GM23338 (cell line): ENCODE measurements around the gene LAPTM4A. TPM values are rescaled to one million over a fixed set of nuclear protein-coding genes. Genes with fewer than 3 reads are reported as not detected.

ENCODE experiments used
- ATAC-seq: fragments of 200-7000 bp; cut with Tn5 transposase; 3 replicates; pipeline ENCODE4 v1.9.1; 2020
- DNase-seq: peaks from one replicate; pipeline ENCODE4 v3.0.0-alpha.2; 2015; ENCODE audit warnings: low spot score
- H2AFZ ChIP-seq: fragments of 200-600 bp; sonication (generic); 2 replicates; pipeline ENCODE4 v1.8.0; 2016; ENCODE audit warnings: antibody characterized with exemption, mild to moderate bottlenecking, moderate library complexity
- H3F3A ChIP-seq: fragments of 200-600 bp; sonication (generic); replicated peaks from 2 replicates; pipeline ENCODE4 v1.8.0; 2017; ENCODE audit warnings: antibody characterized with exemption, mixed run types, low read depth
- H3K27ac ChIP-seq: fragments of 200-600 bp; sonication (generic); 2 replicates; pipeline ENCODE4 v1.6.1; 2016; ENCODE audit warnings: low read depth
- H3K27me3 ChIP-seq: fragments of 200-600 bp; sonication (generic); 2 replicates; pipeline ENCODE4 v1.8.0; 2016; ENCODE audit warnings: mild to moderate bottlenecking, mixed run types, moderate library complexity; ENCODE audit not compliant: insufficient read depth
- H3K36me3 ChIP-seq: fragments of 200-600 bp; sonication (generic); 2 replicates; pipeline ENCODE4 v1.8.0; 2016; ENCODE audit warnings: mild to moderate bottlenecking; ENCODE audit not compliant: insufficient read depth
- H3K4me1 ChIP-seq: fragments of 200-600 bp; sonication (generic); 2 replicates; pipeline ENCODE4 v1.8.0; 2016; ENCODE audit warnings: mild to moderate bottlenecking, moderate library complexity; ENCODE audit not compliant: insufficient read depth
- H3K4me2 ChIP-seq: fragments of 200-600 bp; sonication (generic); 2 replicates; pipeline ENCODE4 v1.7.1; 2017; ENCODE audit warnings: mixed run types
- H3K4me3 ChIP-seq: fragments of 200-600 bp; sonication (generic); 2 replicates; pipeline ENCODE4 v1.6.1; 2016; ENCODE audit warnings: mixed run types
- H3K79me2 ChIP-seq: fragments of 200-600 bp; sonication (generic); replicated peaks from 2 replicates; pipeline ENCODE4 v1.8.0; 2017; ENCODE audit warnings: mild to moderate bottlenecking; ENCODE audit not compliant: insufficient read depth
- H3K9me2 ChIP-seq: fragments of 200-600 bp; sonication (generic); 2 replicates; pipeline ENCODE4 v1.8.0; 2017; ENCODE audit not compliant: insufficient read depth
- H4K20me1 ChIP-seq: fragments of 200-600 bp; sonication (generic); replicated peaks from 2 replicates; pipeline ENCODE4 v1.8.0; 2017; ENCODE audit warnings: mild to moderate bottlenecking; ENCODE audit not compliant: insufficient read depth
- H3K27ac Mint-ChIP-seq: 2 replicates; pipeline ENCODE4 v1.8.0; 2020; ENCODE audit warnings: inconsistent platforms, mild to moderate bottlenecking, moderate library complexity, mixed read lengths
- H3K27me3 Mint-ChIP-seq: 3 replicates; pipeline ENCODE4 v1.8.0; 2022; ENCODE audit warnings: low read depth, mild to moderate bottlenecking, moderate library complexity, mixed read lengths, inconsistent platforms; ENCODE audit not compliant: insufficient read depth, poor library complexity
- H3K36me3 Mint-ChIP-seq: 3 replicates; pipeline ENCODE4 v1.8.0; 2021; ENCODE audit warnings: low read depth, mild to moderate bottlenecking, inconsistent platforms, moderate library complexity, mixed read lengths
- H3K4me1 Mint-ChIP-seq: 3 replicates; pipeline ENCODE4 v1.8.0; 2020; ENCODE audit warnings: mild to moderate bottlenecking, inconsistent platforms, mixed read lengths
- H3K4me3 Mint-ChIP-seq: 3 replicates; pipeline ENCODE4 v1.8.0; 2021; ENCODE audit warnings: moderate library complexity, mild to moderate bottlenecking, inconsistent platforms, mixed read lengths
- H3K9me3 Mint-ChIP-seq: 3 replicates; pipeline ENCODE4 v1.8.0; 2020; ENCODE audit warnings: moderate library complexity, mild to moderate bottlenecking, inconsistent platforms, mixed read lengths
- CREB1 ChIP-seq: fragments of 250-450 bp; sonication (Bioruptor Pico); IDR thresholded peaks from 2 replicates; pipeline ENCODE4 v1.5.0; 2020; ENCODE audit warnings: low read depth, mild to moderate bottlenecking, moderate library complexity
- EZH2 ChIP-seq: fragments of 200-600 bp; sonication (generic); IDR thresholded peaks from one replicate; pipeline ENCODE4 v1.8.0; 2017; ENCODE audit warnings: antibody characterized with exemption, mild to moderate bottlenecking, low read depth; ENCODE audit not compliant: unreplicated experiment
- EZH2phosphoT487 ChIP-seq: fragments of 200-600 bp; sonication (generic); IDR thresholded peaks from one replicate; pipeline ENCODE4 v1.8.1; 2018; ENCODE audit warnings: antibody characterized with exemption; ENCODE audit not compliant: unreplicated experiment
- JUNB ChIP-seq: IDR thresholded peaks from one replicate; pipeline ENCODE4 v1.6.1; 2016; ENCODE audit warnings: antibody characterized with exemption; ENCODE audit not compliant: unreplicated experiment
- NANOG ChIP-seq: IDR thresholded peaks from 2 replicates; pipeline ENCODE4 v1.6.1; 2016; ENCODE audit warnings: antibody characterized with exemption, borderline replicate concordance
- POLR2AphosphoS5 ChIP-seq: IDR thresholded peaks from 2 replicates; pipeline ENCODE4 v1.6.1; 2016; ENCODE audit warnings: antibody characterized with exemption, low read depth
- STAT1 ChIP-seq: IDR thresholded peaks from one replicate; pipeline ENCODE4 v1.6.1; 2016; ENCODE audit warnings: antibody characterized with exemption; ENCODE audit not compliant: unreplicated experiment
- ZNF114 ChIP-seq: fragments of 250-450 bp; sonication (Bioruptor Pico); IDR thresholded peaks from 2 replicates; pipeline ENCODE4 v1.5.0; 2020; ENCODE audit warnings: mild to moderate bottlenecking, moderate library complexity
- ZNF331 ChIP-seq: fragments of 250-450 bp; sonication (Bioruptor Pico); IDR thresholded peaks from 2 replicates; pipeline ENCODE4 v1.5.0; 2020; ENCODE audit warnings: low read depth, mild to moderate bottlenecking, moderate library complexity
- polyA plus RNA-seq: library from polyadenylated mRNA; unstranded; fragments of >200 nt; fragmentation: Nextera tagmentation; extraction: Ambion mirVana; gene quantifications from 2 replicates; pipeline ENCODE4 v1.2.1, GENCODE V29; 2016
- total RNA-seq: library from RNA; depleted of rRNA; stranded (reverse); fragments of >200 nt; shearing (Covaris generic); gene quantifications from 2 replicates; pipeline ENCODE4 v1.2.3, GENCODE V29; 2014
- TF ChIP-seq, protein P1 (sequence below): fragments of 250-450 bp; sonication (Bioruptor Pico); IDR thresholded peaks from 2 replicates; pipeline ENCODE4 v1.5.0; 2020; ENCODE audit warnings: mild to moderate bottlenecking, moderate library complexity
- TF ChIP-seq, protein P2 (sequence below): IDR thresholded peaks from one replicate; pipeline ENCODE4 v1.6.1; 2018; ENCODE audit warnings: antibody characterized with exemption; ENCODE audit not compliant: unreplicated experiment
- TF ChIP-seq, protein P3 (sequence below): IDR thresholded peaks from 2 replicates; pipeline ENCODE4 v1.6.1; 2016; ENCODE audit warnings: antibody characterized with exemption
- TF ChIP-seq, protein P4 (sequence below), 2 experiments: fragments of 200-600 bp in 1 of 2; sonication (generic) in 1 of 2; conservative IDR thresholded peaks; 2 replicates each; pipeline versions ENCODE4 v1.5.1 to v1.6.1; 2016 to 2017; ENCODE audit warnings: antibody characterized with exemption in 2 of 2, low read depth in 2 of 2, mild to moderate bottlenecking in 2 of 2, moderate library complexity in 1 of 2

LAPTM4A gene
- total and polyA plus RNA-seq, 2 experiments from 2014 or later: 123 to 214 TPM

DNA sequence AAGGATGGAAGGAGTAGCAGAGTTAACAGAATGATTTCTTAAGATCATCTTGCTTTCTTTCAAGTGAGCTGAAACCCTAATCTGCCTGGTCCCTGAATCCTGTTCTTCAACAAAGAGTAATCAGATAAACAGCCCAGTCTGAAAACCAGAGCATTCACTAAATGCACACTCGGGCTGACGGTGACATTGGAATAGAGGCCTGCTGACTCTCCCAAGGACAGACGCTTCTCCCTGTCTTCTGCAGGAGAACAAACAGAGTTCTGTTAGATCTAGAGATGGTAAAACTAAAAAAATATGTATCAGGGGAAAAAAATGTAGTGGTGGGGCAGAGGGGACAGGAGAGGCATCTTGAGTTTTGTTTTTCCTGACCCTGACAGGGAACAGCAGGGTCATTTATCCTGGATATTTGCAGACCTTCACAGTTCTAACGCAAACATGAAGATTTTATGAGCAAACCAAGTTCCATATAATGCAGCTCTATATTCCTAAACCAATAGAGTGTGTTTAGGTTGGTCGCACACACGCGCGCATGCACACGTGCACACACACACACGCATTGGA is 46.3 kb downstream of the LAPTM4A start:
- no peak overlapping the region for H3K27ac ChIP-seq
- no peaks in the 10 kb centered on the region for H3K79me2 ChIP-seq
- H2AFZ ChIP-seq: no peak overlapping the region
- no peak for DNase-seq
- H3K36me3 ChIP-seq: no peaks in the 10 kb centered on the region
- H3K9me3 Mint-ChIP-seq: no peaks in the 10 kb centered on the region
- no peak overlapping the region for H3K4me2 ChIP-seq
- no peak overlapping the region for H3K27ac Mint-ChIP-seq
- H3K27me3 ChIP-seq: peaks cover 2% of the 10 kb centered on the region; the same call in 1 of the 2 replicates
- ATAC-seq: no peak
- no peaks in the 10 kb centered on the region for H4K20me1 ChIP-seq
- no peaks in the 10 kb centered on the region for H3K4me1 Mint-ChIP-seq
- no peaks in the 10 kb centered on the region for H3K9me2 ChIP-seq
- TF ChIP-seq ZNF331 (CRISPR knock-in tag): no peak
- TF ChIP-seq JUNB: no peak
- TF ChIP-seq ZNF114: no peak
- no peak for TF ChIP-seq EZH2
- no peak for TF ChIP-seq STAT1
- TF ChIP-seq, protein P1, sequence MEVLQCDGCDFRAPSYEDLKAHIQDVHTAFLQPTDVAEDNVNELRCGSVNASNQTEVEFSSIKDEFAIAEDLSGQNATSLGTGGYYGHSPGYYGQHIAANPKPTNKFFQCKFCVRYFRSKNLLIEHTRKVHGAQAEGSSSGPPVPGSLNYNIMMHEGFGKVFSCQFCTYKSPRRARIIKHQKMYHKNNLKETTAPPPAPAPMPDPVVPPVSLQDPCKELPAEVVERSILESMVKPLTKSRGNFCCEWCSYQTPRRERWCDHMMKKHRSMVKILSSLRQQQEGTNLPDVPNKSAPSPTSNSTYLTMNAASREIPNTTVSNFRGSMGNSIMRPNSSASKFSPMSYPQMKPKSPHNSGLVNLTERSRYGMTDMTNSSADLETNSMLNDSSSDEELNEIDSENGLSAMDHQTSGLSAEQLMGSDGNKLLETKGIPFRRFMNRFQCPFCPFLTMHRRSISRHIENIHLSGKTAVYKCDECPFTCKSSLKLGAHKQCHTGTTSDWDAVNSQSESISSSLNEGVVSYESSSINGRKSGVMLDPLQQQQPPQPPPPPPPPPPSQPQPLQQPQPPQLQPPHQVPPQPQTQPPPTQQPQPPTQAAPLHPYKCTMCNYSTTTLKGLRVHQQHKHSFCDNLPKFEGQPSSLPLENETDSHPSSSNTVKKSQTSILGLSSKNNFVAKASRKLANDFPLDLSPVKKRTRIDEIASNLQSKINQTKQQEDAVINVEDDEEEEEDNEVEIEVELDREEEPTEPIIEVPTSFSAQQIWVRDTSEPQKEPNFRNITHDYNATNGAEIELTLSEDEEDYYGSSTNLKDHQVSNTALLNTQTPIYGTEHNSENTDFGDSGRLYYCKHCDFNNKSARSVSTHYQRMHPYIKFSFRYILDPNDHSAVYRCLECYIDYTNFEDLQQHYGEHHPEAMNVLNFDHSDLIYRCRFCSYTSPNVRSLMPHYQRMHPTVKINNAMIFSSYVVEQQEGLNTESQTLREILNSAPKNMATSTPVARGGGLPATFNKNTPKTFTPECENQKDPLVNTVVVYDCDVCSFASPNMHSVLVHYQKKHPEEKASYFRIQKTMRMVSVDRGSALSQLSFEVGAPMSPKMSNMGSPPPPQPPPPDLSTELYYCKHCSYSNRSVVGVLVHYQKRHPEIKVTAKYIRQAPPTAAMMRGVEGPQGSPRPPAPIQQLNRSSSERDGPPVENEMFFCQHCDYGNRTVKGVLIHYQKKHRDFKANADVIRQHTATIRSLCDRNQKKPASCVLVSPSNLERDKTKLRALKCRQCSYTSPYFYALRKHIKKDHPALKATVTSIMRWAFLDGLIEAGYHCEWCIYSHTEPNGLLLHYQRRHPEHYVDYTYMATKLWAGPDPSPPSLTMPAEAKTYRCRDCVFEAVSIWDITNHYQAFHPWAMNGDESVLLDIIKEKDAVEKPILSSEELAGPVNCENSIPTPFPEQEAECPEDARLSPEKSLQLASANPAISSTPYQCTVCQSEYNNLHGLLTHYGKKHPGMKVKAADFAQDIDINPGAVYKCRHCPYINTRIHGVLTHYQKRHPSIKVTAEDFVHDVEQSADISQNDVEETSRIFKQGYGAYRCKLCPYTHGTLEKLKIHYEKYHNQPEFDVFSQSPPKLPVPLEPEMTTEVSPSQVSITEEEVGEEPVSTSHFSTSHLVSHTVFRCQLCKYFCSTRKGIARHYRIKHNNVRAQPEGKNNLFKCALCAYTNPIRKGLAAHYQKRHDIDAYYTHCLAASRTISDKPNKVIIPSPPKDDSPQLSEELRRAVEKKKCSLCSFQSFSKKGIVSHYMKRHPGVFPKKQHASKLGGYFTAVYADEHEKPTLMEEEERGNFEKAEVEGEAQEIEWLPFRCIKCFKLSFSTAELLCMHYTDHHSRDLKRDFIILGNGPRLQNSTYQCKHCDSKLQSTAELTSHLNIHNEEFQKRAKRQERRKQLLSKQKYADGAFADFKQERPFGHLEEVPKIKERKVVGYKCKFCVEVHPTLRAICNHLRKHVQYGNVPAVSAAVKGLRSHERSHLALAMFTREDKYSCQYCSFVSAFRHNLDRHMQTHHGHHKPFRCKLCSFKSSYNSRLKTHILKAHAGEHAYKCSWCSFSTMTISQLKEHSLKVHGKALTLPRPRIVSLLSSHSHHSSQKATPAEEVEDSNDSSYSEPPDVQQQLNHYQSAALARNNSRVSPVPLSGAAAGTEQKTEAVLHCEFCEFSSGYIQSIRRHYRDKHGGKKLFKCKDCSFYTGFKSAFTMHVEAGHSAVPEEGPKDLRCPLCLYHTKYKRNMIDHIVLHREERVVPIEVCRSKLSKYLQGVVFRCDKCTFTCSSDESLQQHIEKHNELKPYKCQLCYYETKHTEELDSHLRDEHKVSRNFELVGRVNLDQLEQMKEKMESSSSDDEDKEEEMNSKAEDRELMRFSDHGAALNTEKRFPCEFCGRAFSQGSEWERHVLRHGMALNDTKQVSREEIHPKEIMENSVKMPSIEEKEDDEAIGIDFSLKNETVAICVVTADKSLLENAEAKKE (CRISPR knock-in tag): no peak
- TF ChIP-seq POLR2AphosphoS5: no peak
- no peak for TF ChIP-seq EZH2phosphoT487
- TF ChIP-seq, protein P2, sequence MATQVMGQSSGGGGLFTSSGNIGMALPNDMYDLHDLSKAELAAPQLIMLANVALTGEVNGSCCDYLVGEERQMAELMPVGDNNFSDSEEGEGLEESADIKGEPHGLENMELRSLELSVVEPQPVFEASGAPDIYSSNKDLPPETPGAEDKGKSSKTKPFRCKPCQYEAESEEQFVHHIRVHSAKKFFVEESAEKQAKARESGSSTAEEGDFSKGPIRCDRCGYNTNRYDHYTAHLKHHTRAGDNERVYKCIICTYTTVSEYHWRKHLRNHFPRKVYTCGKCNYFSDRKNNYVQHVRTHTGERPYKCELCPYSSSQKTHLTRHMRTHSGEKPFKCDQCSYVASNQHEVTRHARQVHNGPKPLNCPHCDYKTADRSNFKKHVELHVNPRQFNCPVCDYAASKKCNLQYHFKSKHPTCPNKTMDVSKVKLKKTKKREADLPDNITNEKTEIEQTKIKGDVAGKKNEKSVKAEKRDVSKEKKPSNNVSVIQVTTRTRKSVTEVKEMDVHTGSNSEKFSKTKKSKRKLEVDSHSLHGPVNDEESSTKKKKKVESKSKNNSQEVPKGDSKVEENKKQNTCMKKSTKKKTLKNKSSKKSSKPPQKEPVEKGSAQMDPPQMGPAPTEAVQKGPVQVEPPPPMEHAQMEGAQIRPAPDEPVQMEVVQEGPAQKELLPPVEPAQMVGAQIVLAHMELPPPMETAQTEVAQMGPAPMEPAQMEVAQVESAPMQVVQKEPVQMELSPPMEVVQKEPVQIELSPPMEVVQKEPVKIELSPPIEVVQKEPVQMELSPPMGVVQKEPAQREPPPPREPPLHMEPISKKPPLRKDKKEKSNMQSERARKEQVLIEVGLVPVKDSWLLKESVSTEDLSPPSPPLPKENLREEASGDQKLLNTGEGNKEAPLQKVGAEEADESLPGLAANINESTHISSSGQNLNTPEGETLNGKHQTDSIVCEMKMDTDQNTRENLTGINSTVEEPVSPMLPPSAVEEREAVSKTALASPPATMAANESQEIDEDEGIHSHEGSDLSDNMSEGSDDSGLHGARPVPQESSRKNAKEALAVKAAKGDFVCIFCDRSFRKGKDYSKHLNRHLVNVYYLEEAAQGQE: no peak
- no peak for TF ChIP-seq CREB1 (CRISPR knock-in tag)
- TF ChIP-seq, protein P3, sequence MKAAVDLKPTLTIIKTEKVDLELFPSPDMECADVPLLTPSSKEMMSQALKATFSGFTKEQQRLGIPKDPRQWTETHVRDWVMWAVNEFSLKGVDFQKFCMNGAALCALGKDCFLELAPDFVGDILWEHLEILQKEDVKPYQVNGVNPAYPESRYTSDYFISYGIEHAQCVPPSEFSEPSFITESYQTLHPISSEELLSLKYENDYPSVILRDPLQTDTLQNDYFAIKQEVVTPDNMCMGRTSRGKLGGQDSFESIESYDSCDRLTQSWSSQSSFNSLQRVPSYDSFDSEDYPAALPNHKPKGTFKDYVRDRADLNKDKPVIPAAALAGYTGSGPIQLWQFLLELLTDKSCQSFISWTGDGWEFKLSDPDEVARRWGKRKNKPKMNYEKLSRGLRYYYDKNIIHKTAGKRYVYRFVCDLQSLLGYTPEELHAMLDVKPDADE: no peak
- no peak for TF ChIP-seq NANOG
- TF ChIP-seq, protein P4, sequence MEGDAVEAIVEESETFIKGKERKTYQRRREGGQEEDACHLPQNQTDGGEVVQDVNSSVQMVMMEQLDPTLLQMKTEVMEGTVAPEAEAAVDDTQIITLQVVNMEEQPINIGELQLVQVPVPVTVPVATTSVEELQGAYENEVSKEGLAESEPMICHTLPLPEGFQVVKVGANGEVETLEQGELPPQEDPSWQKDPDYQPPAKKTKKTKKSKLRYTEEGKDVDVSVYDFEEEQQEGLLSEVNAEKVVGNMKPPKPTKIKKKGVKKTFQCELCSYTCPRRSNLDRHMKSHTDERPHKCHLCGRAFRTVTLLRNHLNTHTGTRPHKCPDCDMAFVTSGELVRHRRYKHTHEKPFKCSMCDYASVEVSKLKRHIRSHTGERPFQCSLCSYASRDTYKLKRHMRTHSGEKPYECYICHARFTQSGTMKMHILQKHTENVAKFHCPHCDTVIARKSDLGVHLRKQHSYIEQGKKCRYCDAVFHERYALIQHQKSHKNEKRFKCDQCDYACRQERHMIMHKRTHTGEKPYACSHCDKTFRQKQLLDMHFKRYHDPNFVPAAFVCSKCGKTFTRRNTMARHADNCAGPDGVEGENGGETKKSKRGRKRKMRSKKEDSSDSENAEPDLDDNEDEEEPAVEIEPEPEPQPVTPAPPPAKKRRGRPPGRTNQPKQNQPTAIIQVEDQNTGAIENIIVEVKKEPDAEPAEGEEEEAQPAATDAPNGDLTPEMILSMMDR (conservative IDR thresholded peaks at IDR 0.05; ENCODE audit: low read depth in 2 of 2): no peak
- no peak overlapping the region for H3K4me3 ChIP-seq
- no peak overlapping the region for H3K4me3 Mint-ChIP-seq
- no peaks in the 10 kb centered on the region for H3F3A ChIP-seq
- no peaks in the 10 kb centered on the region for H3K36me3 Mint-ChIP-seq
- peaks cover 3% of the 10 kb centered on the region; the same call in 1 of the 2 replicates for H3K4me1 ChIP-seq
- peaks cover 2% of the 10 kb centered on the region for H3K27me3 Mint-ChIP-seq
